ENCODE results near the gene LZTS2.

DNA sequence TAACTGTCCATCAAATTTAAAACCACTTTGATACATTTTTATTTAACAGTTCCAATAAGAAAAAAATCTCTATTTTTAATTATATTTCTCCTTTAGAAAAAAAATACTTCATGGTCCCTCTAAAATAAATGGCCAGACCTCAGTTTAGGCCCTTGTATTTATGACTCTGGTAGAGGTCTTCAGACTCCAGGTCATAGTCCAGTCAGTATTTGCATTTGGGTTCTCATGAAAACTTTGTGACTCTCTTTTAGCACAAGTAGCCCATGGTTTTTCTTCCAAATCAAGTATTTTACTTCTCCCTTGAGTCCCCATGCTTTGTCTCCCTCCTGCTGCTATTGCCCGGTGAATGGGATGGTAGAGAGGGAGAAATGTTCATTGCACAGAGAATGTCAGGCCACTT is 35.8 kb upstream of the LZTS2 start:
- TF ChIP-seq, protein P1, sequence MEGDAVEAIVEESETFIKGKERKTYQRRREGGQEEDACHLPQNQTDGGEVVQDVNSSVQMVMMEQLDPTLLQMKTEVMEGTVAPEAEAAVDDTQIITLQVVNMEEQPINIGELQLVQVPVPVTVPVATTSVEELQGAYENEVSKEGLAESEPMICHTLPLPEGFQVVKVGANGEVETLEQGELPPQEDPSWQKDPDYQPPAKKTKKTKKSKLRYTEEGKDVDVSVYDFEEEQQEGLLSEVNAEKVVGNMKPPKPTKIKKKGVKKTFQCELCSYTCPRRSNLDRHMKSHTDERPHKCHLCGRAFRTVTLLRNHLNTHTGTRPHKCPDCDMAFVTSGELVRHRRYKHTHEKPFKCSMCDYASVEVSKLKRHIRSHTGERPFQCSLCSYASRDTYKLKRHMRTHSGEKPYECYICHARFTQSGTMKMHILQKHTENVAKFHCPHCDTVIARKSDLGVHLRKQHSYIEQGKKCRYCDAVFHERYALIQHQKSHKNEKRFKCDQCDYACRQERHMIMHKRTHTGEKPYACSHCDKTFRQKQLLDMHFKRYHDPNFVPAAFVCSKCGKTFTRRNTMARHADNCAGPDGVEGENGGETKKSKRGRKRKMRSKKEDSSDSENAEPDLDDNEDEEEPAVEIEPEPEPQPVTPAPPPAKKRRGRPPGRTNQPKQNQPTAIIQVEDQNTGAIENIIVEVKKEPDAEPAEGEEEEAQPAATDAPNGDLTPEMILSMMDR (IDR thresholded peaks at IDR 0.05; ENCODE audit: poor library complexity) = no peak
- TF ChIP-seq EZH2 (IDR thresholded peaks at IDR 0.05; ENCODE audit: borderline replicate concordance) (no peak), EZH2phosphoT487 (IDR thresholded peaks at IDR 0.05; ENCODE audit: low read depth, severe bottlenecking, unreplicated experiment) (no peak)

Measured in hepatocyte (in vitro differentiated cells).